OCI-LY1 (cell line): ENCODE data around the gene G2E3.

Experiments used
- CTCF ChIP-seq: fragments of 200-600 bp; sonication (generic), shearing (Covaris generic); IDR thresholded peaks from 2 replicates; pipeline ENCODE4 v1.5.1; 2017; ENCODE audit warnings: mild to moderate bottlenecking, antibody characterized with exemption, low read length, moderate library complexity, mixed read lengths
- EZH2 ChIP-seq: fragments of 200-600 bp; sonication (generic), shearing (Covaris generic); IDR thresholded peaks from 2 replicates; pipeline ENCODE4 v1.8.0; 2017; ENCODE audit warnings: borderline replicate concordance, mixed run types, mild to moderate bottlenecking, antibody characterized with exemption, low read length, moderate library complexity, mixed read lengths

DNA sequence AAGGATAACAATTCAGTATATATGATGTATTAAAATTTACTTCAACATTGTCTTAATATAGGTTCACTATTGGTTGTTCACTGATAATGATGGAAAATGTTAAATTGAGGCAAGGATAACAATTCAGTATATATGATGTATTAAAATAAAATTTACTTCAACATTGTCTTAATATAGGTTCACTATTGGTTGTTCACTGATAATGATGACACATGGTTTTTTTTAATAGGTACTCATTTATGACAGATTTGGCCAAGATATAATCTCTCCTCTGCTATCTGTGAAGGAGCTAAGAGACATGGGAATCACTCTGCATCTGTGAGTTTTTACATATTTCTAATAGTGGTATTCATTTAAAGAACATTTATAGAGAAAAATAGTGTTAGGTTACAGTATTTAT lies 71.3 kb downstream of the G2E3 start:
- no peak for TF ChIP-seq CTCF
- TF ChIP-seq EZH2, result no peak
